Sigmoid colon (tissue), 4 donors: ENCODE measurements around the gene SYNGR3.

ENCODE experiments used
- CTCF ChIP-seq, 4 experiments: fragments of 450-650 bp in 3 of 4; fragments of 200-600 bp in 1 of 4; IDR thresholded peaks; one replicate each; pipeline ENCODE4 v1.5.1; 2016 to 2019; ENCODE audit warnings: antibody characterized with exemption in 4 of 4, mild to moderate bottlenecking in 3 of 4, moderate library complexity in 2 of 4
- EP300 ChIP-seq, 4 donors: sonication (generic); formaldehyde crosslinking; IDR thresholded peaks; one replicate each; pipeline ENCODE4 v1.6.1; 2017; ENCODE audit warnings: antibody characterized with exemption in 4 of 4
- POLR2A ChIP-seq, 2 donors: fragments of 450-650 bp; IDR thresholded peaks; one replicate each; pipeline ENCODE4 v1.6.1; 2016; ENCODE audit warnings: antibody characterized with exemption in 2 of 2, mild to moderate bottlenecking in 2 of 2, moderate library complexity in 2 of 2
- POLR2AphosphoS5 ChIP-seq, 4 donors: sonication (generic); formaldehyde crosslinking; IDR thresholded peaks; one replicate each; pipeline ENCODE4 v1.6.1; 2017; ENCODE audit warnings: antibody characterized with exemption in 4 of 4

GRCh38 chr16:1944612-1945199 is 45.1 kb upstream of the SYNGR3 start:
- TF ChIP-seq CTCF (IDR thresholded peaks at IDR 0.05): no peak
- no peak for TF ChIP-seq POLR2AphosphoS5 (IDR thresholded peaks at IDR 0.05)
- no peak for TF ChIP-seq EP300 (IDR thresholded peaks at IDR 0.05)
- no peak for TF ChIP-seq POLR2A (IDR thresholded peaks at IDR 0.05)
